Osteoblast (primary cell): Measurements from ENCODE around the gene VMAC. TPM values are rescaled to one million over a fixed set of nuclear protein-coding genes. Genes with fewer than 3 reads are reported as not detected.
A peak's percentile ranks its signal among the peaks of the same experiment; 100 is the strongest.
"Not testable (repeated sequence)": the region's sequence is repeated elsewhere in the genome, so short reads cannot be mapped to it uniquely, and the experiment has no call there.

Source experiments
- DNase-seq: peaks from one replicate; pipeline ENCODE4 v3.0.0; 2011; ENCODE audit warnings: low spot score, mixed read lengths; ENCODE audit not compliant: insufficient read length; ENCODE audit errors: missing footprints
- H2AFZ ChIP-seq: 2 replicates; pipeline ENCODE4 v1.6.0; 2011; ENCODE audit warnings: mild to moderate bottlenecking, low read length
- H3K27ac ChIP-seq: 2 replicates; pipeline ENCODE4 v1.5.1; 2011; ENCODE audit warnings: mild to moderate bottlenecking, low read depth, low read length, moderate library complexity
- H3K27me3 ChIP-seq: 2 replicates; pipeline ENCODE4 v1.6.0; 2012; ENCODE audit warnings: mild to moderate bottlenecking, control low read depth, inconsistent platforms, low read length, moderate library complexity; ENCODE audit not compliant: insufficient read depth
- H3K36me3 ChIP-seq: 2 replicates; pipeline ENCODE4 v1.5.1; 2011; ENCODE audit warnings: mild to moderate bottlenecking, low read length, control low read depth, moderate library complexity; ENCODE audit not compliant: insufficient read depth
- H3K4me1 ChIP-seq: 2 replicates; pipeline ENCODE4 v1.5.1; 2011; ENCODE audit warnings: mild to moderate bottlenecking, low read length, control low read depth, moderate library complexity; ENCODE audit not compliant: insufficient read depth
- H3K4me2 ChIP-seq: 2 replicates; pipeline ENCODE4 v1.6.0; 2011; ENCODE audit warnings: mild to moderate bottlenecking, low read length; ENCODE audit not compliant: insufficient read depth
- H3K4me3 ChIP-seq: fragments of 200-600 bp; sonication (generic); 3 replicates; pipeline ENCODE4 v1.5.1; 2012; ENCODE audit warnings: mild to moderate bottlenecking, low read length, inconsistent platforms; ENCODE audit not compliant: insufficient read depth
- H3K79me2 ChIP-seq: 2 replicates; pipeline ENCODE4 v1.6.0; 2012; ENCODE audit warnings: mild to moderate bottlenecking, low read length, control low read depth, inconsistent platforms; ENCODE audit not compliant: insufficient read depth
- H3K9me3 ChIP-seq: 2 replicates; pipeline ENCODE4 v1.5.1; 2011; ENCODE audit warnings: low read depth, low read length, control low read depth
- H4K20me1 ChIP-seq: 2 replicates; pipeline ENCODE4 v1.6.0; 2012; ENCODE audit warnings: mild to moderate bottlenecking, low read length, control low read depth; ENCODE audit not compliant: insufficient read depth
- total RNA-seq: library from RNA; depleted of rRNA; stranded (reverse); fragments of >200 nt; gene quantifications from 2 replicates; pipeline ENCODE4 v1.2.3, GENCODE V29; 2012
- TF ChIP-seq, protein P1 (sequence below): IDR thresholded peaks from 2 replicates; pipeline ENCODE4 v1.5.1; 2011; ENCODE audit warnings: mild to moderate bottlenecking, low read depth, low read length, moderate library complexity; ENCODE audit errors: extremely low read depth

The VMAC gene
- total RNA-seq, 1 donor, result 12.3 TPM

DNA sequence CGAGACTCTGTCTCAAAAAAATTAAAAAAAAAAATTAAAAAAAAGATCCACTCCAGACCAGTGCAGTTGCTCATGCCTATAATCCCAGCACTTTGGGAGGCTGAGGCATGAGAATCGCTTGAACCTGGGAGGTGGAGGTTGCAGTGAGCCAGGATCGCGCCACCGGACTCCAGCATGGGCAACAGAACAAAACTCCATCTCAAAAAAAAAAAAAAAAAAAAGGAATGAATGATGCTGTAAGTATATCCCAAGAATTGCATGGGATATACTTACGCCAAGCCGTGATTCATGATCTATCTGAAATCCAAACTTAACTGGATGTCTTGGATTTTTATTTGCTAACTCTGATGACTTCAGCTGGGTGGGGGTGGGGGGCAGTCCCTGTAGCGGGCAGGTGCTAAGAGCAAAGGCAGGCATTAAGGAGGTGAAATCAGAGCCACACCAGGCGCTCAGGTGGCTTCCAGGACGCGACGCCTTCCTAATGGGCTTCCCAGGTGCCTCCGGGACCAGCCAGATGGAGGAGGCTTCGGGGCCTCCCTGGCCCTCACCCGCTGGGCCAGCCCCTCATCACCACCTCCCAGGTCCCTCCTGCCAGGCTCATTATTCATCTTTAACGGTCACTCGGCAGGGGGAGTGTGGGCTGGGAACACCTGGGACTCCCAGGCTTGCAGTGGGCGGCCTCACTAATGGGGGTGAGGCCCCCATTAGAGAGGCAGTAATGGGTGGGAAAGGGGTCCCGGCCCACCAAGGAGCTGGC, 23.0 kb upstream of the VMAC start:
- Histone ChIP-seq H3K4me1 (peaks cover 6% of the 10 kb centered on the region), H3K27me3 (peaks cover 6% of the 10 kb centered on the region), H3K4me2 (no peak overlapping the region), H3K79me2 (no peaks in the 10 kb centered on the region), H4K20me1 (no peaks in the 10 kb centered on the region), H3K27ac (no peak overlapping the region), H3K9me3 (no peaks in the 10 kb centered on the region), H3K36me3 (no peaks in the 10 kb centered on the region), H2AFZ (no peak overlapping the region), H3K4me3 (no peak overlapping the region)
- TF ChIP-seq, protein P1, sequence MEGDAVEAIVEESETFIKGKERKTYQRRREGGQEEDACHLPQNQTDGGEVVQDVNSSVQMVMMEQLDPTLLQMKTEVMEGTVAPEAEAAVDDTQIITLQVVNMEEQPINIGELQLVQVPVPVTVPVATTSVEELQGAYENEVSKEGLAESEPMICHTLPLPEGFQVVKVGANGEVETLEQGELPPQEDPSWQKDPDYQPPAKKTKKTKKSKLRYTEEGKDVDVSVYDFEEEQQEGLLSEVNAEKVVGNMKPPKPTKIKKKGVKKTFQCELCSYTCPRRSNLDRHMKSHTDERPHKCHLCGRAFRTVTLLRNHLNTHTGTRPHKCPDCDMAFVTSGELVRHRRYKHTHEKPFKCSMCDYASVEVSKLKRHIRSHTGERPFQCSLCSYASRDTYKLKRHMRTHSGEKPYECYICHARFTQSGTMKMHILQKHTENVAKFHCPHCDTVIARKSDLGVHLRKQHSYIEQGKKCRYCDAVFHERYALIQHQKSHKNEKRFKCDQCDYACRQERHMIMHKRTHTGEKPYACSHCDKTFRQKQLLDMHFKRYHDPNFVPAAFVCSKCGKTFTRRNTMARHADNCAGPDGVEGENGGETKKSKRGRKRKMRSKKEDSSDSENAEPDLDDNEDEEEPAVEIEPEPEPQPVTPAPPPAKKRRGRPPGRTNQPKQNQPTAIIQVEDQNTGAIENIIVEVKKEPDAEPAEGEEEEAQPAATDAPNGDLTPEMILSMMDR, result no peak
- DNase-seq, result peak; percentile 57

DNA sequence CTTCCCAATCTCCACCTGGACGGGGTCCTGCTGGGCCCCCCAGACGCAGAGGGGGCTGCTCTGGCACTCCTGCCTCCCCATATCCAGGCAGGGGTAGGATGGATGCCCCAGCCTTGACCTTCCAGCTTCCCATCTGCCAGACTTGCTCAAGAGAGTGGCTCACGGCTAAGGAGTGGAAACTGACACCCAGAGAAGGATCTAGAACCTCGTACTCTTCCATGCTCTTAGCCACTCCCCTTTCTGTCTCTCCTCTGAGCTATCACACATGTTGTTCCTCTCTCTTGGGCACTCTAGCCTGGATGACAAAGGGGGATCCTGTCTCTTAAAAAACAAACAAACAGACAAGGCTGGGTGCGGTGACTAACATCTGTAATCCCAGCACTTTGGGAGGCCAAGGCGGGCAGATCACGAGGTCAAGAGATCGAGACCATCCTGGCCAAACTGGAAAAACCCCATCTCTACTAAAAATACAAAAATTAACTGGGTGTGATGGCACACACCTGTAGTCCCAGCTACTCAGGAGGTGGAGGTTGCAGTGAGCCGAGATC, 22.2 kb upstream of the VMAC start:
- TF ChIP-seq, protein P1, result no peak
- H3K27ac ChIP-seq, result no peak overlapping the region
- H3K4me2 ChIP-seq, result no peak overlapping the region
- H2AFZ ChIP-seq, result no peak overlapping the region
- H3K9me3 ChIP-seq, result no peaks in the 10 kb centered on the region
- peaks cover 6% of the 10 kb centered on the region for H3K4me1 ChIP-seq
- peaks cover 6% of the 10 kb centered on the region for H3K27me3 ChIP-seq
- H3K4me3 ChIP-seq, result no peak overlapping the region
- H3K79me2 ChIP-seq, result no peaks in the 10 kb centered on the region
- DNase-seq, result peak; percentile 57
- no peaks in the 10 kb centered on the region for H3K36me3 ChIP-seq
- H4K20me1 ChIP-seq, result no peaks in the 10 kb centered on the region

DNA sequence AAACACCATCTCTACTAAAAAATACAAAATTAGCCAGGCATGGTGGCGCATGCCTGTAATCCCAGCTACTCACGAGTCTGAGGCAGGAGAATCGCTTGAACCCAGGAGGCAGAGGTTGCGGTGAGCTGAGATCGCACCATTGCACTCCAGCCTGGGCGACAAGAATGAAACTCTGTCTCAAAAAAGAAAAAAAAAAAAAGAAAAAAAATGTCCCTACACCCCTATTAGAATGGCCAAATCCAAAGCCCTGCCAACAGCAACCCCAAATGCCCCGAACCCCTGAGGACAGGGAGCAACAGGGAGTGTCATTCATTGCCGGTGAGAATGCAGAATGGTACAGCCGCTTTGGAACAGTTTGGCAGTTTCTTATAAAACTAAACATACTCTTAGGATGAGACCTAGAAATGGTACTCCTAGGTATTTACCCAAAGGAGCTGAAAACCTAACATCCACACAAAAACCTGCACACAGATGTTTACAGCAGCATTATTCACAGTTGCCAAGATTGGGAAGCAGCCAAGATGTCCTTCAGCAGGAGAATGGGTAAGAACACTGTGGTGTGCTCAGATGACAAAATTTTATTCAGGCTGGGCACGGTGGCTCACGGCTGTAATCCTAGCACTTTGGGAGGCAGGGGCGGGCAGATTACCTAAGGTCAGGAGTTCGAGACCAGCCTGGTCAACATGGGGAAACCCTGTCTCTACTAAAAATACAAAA, 21.4 kb upstream of the VMAC start:
- H3K4me1 ChIP-seq, H3K36me3 ChIP-seq, H2AFZ ChIP-seq, H4K20me1 ChIP-seq, H3K4me2 ChIP-seq, H3K4me3 ChIP-seq, H3K79me2 ChIP-seq, H3K27ac ChIP-seq, H3K27me3 ChIP-seq, H3K9me3 ChIP-seq: not testable (repeated sequence)
- DNase-seq, result peak; percentile 26

DNA sequence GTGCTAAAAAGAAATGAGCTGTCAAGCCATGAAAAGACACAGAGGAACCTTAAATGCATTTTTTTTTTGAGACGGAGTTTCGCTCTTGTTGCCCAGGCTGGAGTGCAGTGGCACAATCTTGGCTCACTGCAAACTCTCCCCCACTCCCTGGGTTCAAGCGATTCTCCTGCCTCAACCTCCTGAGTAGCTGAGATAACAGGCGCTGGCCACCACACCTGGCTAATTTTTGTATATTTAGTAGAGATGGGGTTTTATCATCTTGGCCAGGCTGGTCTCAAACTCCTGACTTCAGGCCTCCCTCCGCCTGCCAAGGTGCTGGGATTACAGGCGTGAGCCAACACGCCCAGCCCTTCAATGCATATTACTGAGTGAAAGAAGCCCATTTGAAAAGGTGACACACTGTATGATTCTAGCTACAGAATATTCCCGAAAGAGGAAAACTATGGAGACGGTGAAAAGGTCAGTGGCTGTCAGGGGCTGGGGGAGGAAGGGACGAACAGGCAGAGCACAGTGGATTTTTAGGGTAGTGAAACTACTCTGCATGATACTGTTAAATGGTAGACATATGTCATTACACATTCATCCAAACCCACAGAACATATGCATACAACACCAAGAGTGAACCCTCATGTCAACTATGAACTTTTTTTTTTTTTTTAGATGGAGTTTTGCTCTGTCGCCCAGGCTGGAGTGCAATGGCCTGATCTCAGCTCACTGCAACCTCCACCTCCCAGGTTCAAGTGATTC, 20.4 kb upstream of the VMAC start:
- H3K4me1 ChIP-seq, H3K27me3 ChIP-seq, H3K9me3 ChIP-seq, H3K79me2 ChIP-seq, H3K36me3 ChIP-seq, H4K20me1 ChIP-seq, H2AFZ ChIP-seq, H3K4me2 ChIP-seq, H3K27ac ChIP-seq, H3K4me3 ChIP-seq: not testable (repeated sequence)
- DNase-seq, result peak; percentile 2
